GM21390 (cell line): ENCODE measurements around the gene KRT8.
"Not testable (repeated sequence)": the region's sequence is repeated elsewhere in the genome, so short reads cannot be mapped to it uniquely, and the experiment has no call there.

Experiments used
- ATAC-seq: cut with Tn5 transposase; IDR thresholded peaks from one replicate; pipeline ENCODE4 v1.9.1; 2021; ENCODE audit not compliant: unreplicated experiment

Gene KRT8

GRCh38 chr12:52903285-52903854 lies 1.5 kb downstream of the KRT8 start:
- no peak for ATAC-seq

- no peak for ATAC-seq
These were observed 2.9 kb downstream of the KRT8 start for GRCh38 chr12:52901715-52902541.

DNA sequence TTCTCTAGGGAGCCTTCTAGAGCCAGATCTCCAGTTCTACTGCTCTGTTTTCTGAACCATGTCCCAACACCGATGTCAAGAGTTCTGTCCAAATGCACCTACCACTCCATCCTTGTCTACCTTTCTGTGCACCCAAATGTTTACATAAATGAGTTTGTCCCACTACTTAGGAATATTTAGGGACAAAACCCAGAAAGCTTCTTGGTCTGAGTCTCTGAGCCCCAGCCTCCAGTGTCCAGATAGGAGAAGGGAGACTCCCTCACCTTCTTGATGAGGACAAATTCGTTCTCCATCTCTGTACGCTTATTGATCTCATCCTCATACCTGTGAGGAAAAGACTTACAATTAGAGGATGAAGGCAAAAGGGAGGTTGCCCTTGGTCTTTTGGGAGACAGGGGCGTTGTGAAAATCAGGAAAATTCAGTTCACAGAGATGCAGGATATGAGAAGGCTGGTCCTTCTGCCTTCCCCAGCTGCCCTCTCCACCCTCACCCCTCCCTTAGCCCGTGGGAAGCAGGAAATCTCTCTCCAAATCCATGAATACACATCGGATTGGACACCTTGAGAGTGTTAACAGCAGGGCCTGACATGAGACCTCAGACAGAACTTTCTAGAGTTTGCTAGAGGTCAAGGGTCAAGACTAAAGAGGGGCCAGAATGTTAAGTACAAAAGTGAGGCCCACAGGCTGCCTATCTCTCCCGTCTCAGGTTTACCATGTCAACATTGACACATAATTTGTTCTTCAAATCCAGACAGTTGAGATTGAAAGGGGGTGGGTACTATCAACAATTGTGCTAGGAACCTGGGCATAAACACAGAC lies 3.8 kb downstream of the KRT8 start:
- ATAC-seq, result no peak

DNA sequence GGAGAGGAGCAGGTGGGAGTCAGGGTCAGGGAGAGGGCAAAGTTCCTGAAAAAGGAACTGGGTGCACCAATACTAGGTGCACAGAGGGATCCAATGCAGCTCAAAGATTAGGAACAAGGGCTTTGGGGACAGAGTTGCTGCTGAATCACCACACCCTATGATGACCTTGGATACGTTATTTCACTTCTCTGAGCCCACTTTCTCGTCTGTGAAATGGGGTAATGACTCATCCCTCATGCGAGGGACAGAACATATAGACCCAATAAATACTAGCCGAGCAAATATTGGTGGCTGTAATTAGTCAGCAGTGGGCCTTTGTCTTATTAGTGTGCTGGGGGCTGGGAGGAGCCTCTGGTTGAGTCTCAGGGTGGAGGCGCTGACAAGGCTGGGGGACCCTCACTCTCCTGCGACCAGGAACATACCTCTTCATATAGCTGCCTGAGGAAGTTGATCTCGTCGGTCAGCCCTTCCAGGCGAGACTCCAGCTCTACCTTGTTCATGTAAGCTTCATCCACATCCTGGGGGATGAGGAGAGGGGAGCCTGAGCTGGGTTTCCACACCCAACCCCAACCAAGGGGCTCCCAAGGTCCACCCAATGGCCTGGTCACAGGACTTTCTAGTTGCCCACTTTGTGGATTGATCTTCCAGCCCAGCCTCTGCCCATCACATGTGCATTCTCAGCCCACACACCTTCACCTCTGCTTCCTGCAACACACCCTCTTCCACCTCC lies 4.5 kb downstream of the KRT8 start:
- ATAC-seq, result no peak

DNA sequence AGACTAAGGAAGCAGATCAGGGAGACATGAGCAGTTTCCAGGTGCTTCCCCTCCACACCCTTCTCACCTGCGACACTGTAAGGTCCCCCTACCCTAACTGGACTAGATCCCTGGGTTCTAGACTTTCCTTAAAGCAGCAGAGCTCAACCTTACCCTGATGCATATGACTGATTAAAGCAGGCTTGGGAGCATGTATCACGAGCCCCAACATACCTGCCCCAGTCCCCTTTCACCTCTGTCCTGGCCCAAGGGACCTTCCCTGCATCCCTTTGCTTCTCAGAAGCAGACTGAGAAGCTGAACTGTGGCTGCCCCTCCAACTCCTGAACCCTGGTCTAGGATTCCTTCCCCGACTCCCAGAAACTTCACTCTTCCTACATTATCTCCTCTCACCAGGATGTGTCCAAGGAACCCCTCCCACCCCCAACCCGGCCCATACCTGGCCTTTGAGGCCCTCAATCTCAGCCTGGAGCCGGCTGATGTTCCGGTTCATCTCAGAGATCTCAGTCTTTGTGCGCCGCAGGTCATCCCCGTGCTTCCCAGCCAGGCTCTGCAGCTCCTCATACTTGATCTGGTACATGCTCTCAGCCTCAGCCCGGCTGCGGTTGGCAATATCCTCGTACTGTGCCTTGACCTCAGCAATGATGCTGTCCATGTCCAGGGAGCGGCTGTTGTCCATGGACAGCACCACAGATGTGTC lies 5.4 kb downstream of the KRT8 start:
- no peak for ATAC-seq

GRCh38 chr12:52896190-52897100 lies 8.4 kb downstream of the KRT8 start:
- no peak for ATAC-seq

- no peak for ATAC-seq
These were observed 9.1 kb downstream of the KRT8 start for GRCh38 chr12:52895726-52896189.

DNA sequence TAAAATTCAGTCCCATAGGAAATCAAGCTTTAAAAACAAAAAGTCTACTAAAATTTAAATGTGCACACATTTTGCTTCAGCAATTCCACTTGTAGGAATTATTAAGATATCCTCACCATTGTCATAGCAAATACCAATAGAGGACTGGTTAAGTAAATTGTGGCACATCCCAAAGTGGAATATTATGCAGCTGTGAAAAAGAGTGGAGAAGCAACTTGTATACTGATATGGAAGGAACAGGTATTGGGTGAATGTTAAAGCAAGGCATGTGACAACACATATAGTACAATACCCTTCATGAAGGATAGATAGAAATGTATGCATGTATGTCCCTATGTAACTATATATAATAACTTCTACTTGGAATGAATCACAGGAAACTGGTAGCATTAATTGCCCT lies 11.9 kb downstream of the KRT8 start:
- ATAC-seq, result no peak

- ATAC-seq, result no peak
These were observed 12.5 kb downstream of the KRT8 start for GRCh38 chr12:52892207-52892852.

- no peak for ATAC-seq
These were observed 13.8 kb downstream of the KRT8 start for GRCh38 chr12:52891044-52891443.

- no peak for ATAC-seq
These were observed 14.5 kb downstream of the KRT8 start for GRCh38 chr12:52890417-52890816.

- ATAC-seq, result no peak
These were observed 20.2 kb downstream of the KRT8 start for GRCh38 chr12:52884526-52885293.

DNA sequence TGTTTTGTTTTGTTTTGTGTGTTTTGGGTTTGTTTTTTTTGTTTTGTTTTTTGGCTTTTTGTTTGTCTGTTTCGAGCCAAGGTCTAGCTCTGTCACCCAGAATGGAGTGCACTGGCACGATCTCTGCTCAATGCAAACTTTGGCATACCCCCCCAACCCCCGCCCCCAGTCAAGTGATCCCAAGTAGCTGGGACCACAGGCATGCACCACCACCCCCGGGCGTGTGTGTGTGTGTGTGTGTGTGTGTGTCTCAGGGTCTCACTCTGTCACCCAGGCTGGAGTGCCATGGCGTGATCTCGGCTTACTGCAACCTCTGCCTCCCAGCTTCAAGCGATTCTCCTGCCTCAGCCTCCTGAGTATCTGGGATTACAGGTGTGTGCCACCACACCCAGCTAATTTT lies 24.4 kb downstream of the KRT8 start:
- not testable (repeated sequence) for ATAC-seq

DNA sequence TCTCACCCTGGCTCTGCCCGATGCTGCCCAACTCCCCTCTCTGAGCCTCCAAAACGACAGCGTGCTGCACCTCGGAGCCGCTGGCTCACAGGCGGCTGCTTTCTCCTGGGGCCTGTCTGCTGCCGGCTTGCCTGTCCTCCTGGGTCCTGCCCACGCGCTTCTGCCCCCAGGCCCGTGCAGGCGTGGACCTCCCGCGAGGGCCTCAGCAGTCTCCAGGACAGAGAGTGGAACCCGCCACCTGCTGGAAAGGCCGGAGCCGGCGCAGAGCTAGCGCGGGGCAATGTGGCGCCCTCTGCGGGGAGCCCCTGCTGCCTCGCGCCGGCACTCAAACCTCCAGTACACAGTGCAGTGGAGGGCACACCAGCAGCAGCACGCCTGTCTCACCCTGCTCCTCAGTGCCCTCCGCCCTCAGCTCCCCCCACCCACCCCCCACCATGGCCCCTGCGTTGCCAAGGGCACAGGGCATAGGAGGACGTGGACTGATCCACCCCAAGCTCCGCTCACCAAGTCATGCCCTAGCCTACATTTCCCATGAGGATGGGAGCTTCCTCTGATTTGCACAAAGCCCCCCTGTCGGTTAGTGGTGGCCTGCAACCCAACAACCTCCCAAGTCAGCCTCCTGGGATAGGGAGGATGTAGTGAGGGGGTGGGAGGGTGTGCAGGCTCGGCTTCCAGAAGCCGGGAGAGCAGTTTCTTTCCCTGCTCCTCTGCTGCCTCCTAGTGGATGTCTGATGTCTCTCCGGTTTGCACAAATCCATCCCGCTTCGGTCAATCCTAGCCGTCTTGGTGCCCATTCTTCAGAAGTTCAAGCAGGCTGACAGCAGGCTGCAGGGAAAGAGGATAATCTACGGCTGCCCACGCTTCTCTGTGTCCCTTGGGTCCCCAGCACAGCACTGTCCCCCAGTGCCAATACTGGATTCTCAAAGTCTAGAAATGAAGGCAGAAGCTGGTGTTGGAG lies 25.2 kb downstream of the KRT8 start:
- no peak for ATAC-seq

- ATAC-seq, result no peak
These were observed 26.1 kb downstream of the KRT8 start for GRCh38 chr12:52878507-52879393.

DNA sequence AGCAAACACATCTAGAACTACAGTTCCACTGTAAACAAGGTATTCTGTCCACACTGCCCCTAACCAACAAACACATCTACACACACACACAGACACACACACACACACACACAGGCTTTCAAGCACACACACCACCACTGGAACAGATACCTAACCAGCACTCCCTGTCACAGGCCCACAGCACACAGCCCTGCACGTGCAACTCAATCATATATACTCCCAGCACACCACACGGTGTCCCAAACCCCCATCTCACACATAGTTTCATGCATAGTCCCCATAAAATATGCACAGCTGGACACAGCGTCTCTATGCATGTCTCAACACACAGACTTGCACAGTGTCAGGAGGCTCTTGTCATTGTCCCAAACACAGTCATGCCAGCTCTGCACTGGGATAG lies 27.6 kb downstream of the KRT8 start:
- no peak for ATAC-seq
